ENCODE measurements around the gene COL5A1.

COL5A1 gene

DNA sequence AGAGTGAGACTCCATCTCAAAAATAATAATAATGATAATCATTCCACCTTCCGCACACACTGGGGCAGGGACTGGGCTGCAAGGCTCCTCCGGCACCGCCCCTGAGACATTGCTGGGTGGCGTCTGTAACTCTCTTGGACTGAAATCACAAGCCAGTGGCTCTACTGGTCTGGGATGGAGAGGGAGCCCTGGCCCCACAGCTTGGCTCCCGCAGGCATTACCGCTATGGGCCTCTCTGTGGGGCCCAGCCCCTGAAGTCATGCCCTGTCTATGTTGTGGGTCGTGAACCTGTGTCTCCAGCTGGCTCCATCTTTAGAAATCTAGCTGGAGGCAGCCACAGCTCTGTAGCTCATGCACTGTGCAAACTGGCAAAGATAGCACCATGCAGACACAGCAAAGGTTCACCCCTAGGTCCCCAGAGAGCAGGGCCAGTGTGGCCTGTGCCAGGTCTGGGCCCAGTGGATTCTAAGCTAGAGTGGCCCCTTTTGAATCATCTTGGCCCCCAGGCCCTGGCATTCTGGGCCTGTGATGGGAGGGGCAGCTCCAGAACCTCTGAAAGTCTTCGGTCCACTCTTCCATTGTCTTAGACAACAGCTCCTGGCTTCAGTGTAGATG is 36.1 kb upstream of the COL5A1 start:
- TF ChIP-seq YY1 (IDR thresholded peaks at IDR 0.05; ENCODE audit: low read depth): no peak
- TF ChIP-seq ZBTB7A (IDR thresholded peaks at IDR 0.05; ENCODE audit: low read depth): no peak
- no peak for TF ChIP-seq TCF12 (IDR thresholded peaks at IDR 0.05; ENCODE audit: low read depth)
- TF ChIP-seq, protein P1, sequence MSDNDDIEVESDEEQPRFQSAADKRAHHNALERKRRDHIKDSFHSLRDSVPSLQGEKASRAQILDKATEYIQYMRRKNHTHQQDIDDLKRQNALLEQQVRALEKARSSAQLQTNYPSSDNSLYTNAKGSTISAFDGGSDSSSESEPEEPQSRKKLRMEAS (IDR thresholded peaks at IDR 0.05): no peak
- TF ChIP-seq REST (IDR thresholded peaks at IDR 0.05; ENCODE audit: low read depth): no peak
- TF ChIP-seq NFIC (IDR thresholded peaks at IDR 0.05): no peak
- no peak for TF ChIP-seq USF1 (IDR thresholded peaks at IDR 0.05)
- no peak for TF ChIP-seq EGR1 (IDR thresholded peaks at IDR 0.05)
- TF ChIP-seq EP300 (IDR thresholded peaks at IDR 0.05; ENCODE audit: borderline replicate concordance): no peak
- no peak for TF ChIP-seq CEBPB (IDR thresholded peaks at IDR 0.05)
- no peak for TF ChIP-seq TAF1 (IDR thresholded peaks at IDR 0.05; ENCODE audit: low read depth)
- no peak for TF ChIP-seq CREB1 (IDR thresholded peaks at IDR 0.05; ENCODE audit: low read depth)
- TF ChIP-seq RAD21 (IDR thresholded peaks at IDR 0.05; ENCODE audit: low read depth): no peak
- TF ChIP-seq TEAD4 (IDR thresholded peaks at IDR 0.05): no peak
- TF ChIP-seq FOXM1 (IDR thresholded peaks at IDR 0.05; ENCODE audit: borderline replicate concordance, low read depth): no peak

DNA sequence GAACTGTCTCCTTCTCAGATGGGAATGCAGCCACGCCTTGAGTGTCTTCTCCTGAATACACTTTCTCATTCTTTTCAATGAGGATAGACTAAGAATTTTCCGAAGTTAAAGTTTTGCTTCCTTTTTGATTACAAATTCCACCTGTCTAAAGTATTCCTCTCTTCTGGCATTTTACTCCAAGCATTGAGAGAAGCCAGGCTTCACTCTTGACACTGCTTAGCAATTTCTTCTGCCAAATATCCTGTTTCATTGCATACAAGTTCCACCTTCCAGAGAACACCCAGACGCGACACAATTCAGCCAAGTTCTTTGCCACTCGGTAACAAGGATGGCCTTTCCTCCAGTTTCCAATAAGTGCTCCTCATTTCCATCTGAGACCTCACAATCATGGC is 35.6 kb upstream of the COL5A1 start:
- TF ChIP-seq TAF1 (IDR thresholded peaks at IDR 0.05; ENCODE audit: low read depth): no peak
- TF ChIP-seq YY1 (IDR thresholded peaks at IDR 0.05; ENCODE audit: low read depth): no peak
- TF ChIP-seq ZBTB7A (IDR thresholded peaks at IDR 0.05; ENCODE audit: low read depth): no peak
- no peak for TF ChIP-seq REST (IDR thresholded peaks at IDR 0.05; ENCODE audit: low read depth)
- TF ChIP-seq CREB1 (IDR thresholded peaks at IDR 0.05; ENCODE audit: low read depth): no peak
- no peak for TF ChIP-seq CEBPB (IDR thresholded peaks at IDR 0.05)
- no peak for TF ChIP-seq TCF12 (IDR thresholded peaks at IDR 0.05; ENCODE audit: low read depth)
- no peak for TF ChIP-seq RAD21 (IDR thresholded peaks at IDR 0.05; ENCODE audit: low read depth)
- TF ChIP-seq EGR1 (IDR thresholded peaks at IDR 0.05): no peak
- TF ChIP-seq USF1 (IDR thresholded peaks at IDR 0.05): no peak
- no peak for TF ChIP-seq TEAD4 (IDR thresholded peaks at IDR 0.05)
- TF ChIP-seq, protein P1 (IDR thresholded peaks at IDR 0.05): no peak
- no peak for TF ChIP-seq NFIC (IDR thresholded peaks at IDR 0.05)
- TF ChIP-seq EP300 (IDR thresholded peaks at IDR 0.05; ENCODE audit: borderline replicate concordance): no peak
- TF ChIP-seq FOXM1 (IDR thresholded peaks at IDR 0.05; ENCODE audit: borderline replicate concordance, low read depth): no peak

DNA sequence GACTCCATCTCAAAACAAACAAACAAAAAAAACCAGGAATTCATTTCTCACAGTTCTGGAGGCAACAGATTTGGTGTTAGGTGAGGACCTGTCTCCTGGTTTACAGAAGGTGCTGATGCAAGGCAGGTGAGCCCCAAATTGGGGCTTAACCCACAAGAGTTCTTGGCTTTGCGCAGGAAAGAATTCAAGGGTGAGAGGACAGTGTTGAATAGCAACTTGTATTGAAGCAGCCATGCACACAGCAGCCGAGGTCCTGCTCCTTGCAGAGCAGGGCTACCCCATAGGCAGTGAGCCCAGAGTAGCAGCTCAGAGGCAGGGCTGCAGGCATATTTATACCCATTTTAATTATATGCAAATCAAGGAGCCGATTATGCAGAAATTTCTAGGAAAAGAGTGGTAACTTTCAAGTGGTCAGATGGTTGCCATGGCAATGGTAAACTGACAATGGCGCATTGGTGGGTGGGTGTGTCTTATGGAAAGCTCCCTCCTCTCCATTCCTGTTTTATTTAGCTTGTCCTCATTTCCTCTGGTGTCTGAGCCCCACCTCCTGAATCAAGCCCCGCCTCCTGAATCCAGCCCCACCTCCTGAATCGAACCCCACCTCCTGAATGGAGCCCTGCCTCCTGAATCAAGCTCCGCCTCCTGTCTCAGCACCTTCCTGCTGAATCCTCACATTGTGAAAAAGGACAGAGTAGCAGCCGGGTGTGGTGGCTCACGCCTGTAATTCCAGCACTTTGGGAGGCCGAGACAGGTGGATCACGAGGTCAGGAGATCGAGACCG is 34.5 kb upstream of the COL5A1 start:
- no peak for TF ChIP-seq USF1 (IDR thresholded peaks at IDR 0.05)
- TF ChIP-seq CREB1 (IDR thresholded peaks at IDR 0.05; ENCODE audit: low read depth): no peak
- no peak for TF ChIP-seq TCF12 (IDR thresholded peaks at IDR 0.05; ENCODE audit: low read depth)
- TF ChIP-seq REST (IDR thresholded peaks at IDR 0.05; ENCODE audit: low read depth): no peak
- no peak for TF ChIP-seq TAF1 (IDR thresholded peaks at IDR 0.05; ENCODE audit: low read depth)
- TF ChIP-seq EGR1 (IDR thresholded peaks at IDR 0.05): no peak
- no peak for TF ChIP-seq FOXM1 (IDR thresholded peaks at IDR 0.05; ENCODE audit: borderline replicate concordance, low read depth)
- no peak for TF ChIP-seq CEBPB (IDR thresholded peaks at IDR 0.05)
- TF ChIP-seq RAD21 (IDR thresholded peaks at IDR 0.05; ENCODE audit: low read depth): no peak
- no peak for TF ChIP-seq TEAD4 (IDR thresholded peaks at IDR 0.05)
- no peak for TF ChIP-seq NFIC (IDR thresholded peaks at IDR 0.05)
- no peak for TF ChIP-seq EP300 (IDR thresholded peaks at IDR 0.05; ENCODE audit: borderline replicate concordance)
- TF ChIP-seq YY1 (IDR thresholded peaks at IDR 0.05; ENCODE audit: low read depth): no peak

Data from Ishikawa (cell line).